ENCODE results near the gene CLIP3. TPM values are rescaled to one million over a fixed set of nuclear protein-coding genes. Genes with fewer than 3 reads are reported as not detected.

CLIP3 gene
- total and polyA plus RNA-seq, 2 donors (not counting 1 experiment from before 2014, with no cell fraction given), result 0.42 to 1.3 TPM

DNA sequence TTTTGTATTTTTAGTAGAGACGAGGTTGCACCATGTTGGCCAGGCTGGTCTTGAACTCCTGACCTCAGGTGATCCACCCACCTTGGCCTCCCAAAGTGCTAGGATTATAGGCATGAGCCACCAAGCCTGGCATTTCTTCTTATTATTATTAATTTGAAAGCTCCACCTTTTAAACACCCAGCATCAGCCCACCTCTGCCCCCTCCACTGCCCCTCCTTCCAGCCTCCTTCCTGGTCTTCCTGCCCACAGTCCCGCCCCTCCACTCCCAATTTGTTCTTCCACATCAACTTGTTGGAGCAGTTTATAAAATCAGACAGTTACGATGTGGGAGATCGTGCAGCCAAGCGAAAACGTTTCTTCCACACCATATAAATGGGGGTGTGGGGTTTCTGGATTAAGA, 7.8 kb upstream of the CLIP3 start:
- Histone ChIP-seq H3K4me2 (replicated peaks; ENCODE audit: low read depth, low read length, poor library complexity, severe bottlenecking) (no peak overlapping the region), H3K36me3 (replicated peaks in 1 of 2; ENCODE audit: control extremely low read depth in 1 of 2, control insufficient read depth in 1 of 2, extremely low read depth in 1 of 2, insufficient read depth in 2 of 2, low read length in 1 of 2) (no peaks in the 10 kb centered on the region), H2AFZ (ENCODE audit: insufficient read depth, low read depth, low read length, poor library complexity, severe bottlenecking) (no peak overlapping the region), H3K27ac (ENCODE audit: low read length in 2 of 2) (no peak overlapping the region), H3K4me1 (ENCODE audit: control insufficient read depth in 2 of 2, insufficient read depth in 2 of 2, low read length in 2 of 2) (no peaks in the 10 kb centered on the region), H3K9ac (ENCODE audit: low read length) (no peak overlapping the region), H3K79me2 (ENCODE audit: control insufficient read depth, insufficient read depth, low read length) (no peaks in the 10 kb centered on the region), H3K9me3 (ENCODE audit: control extremely low read depth in 1 of 3, control insufficient read depth in 2 of 3, insufficient read depth in 1 of 3, low read length in 2 of 3) (no peaks in the 10 kb centered on the region), H3K27me3 (replicated peaks in 1 of 4; ENCODE audit: control extremely low read depth in 1 of 4, control insufficient read depth in 3 of 4, insufficient read depth in 4 of 4, low read length in 3 of 4) (no peaks in the 10 kb centered on the region), H3K4me3 (ENCODE audit: control extremely low read depth in 1 of 5, extremely low read depth in 1 of 5, insufficient read depth in 1 of 5, low read depth in 2 of 5, low read length in 4 of 5) (no peak overlapping the region), H4K20me1 (ENCODE audit: control insufficient read depth, insufficient read depth, low read length, poor library complexity, severe bottlenecking) (no peaks in the 10 kb centered on the region)
- Mint-ChIP-seq H3K27ac (no peak overlapping the region), H3K9me3 (ENCODE audit: insufficient read depth) (no peaks in the 10 kb centered on the region), H3K4me3 (no peak overlapping the region), H3K27me3 (no peaks in the 10 kb centered on the region), H3K4me1 (no peaks in the 10 kb centered on the region)
- ATAC-seq (ENCODE audit: low read depth), result no peak
- intact Hi-C loops (cut with micrococcal nuclease), result no loop called here
- ChIA-PET POLR2A (no interaction called here), CTCF (no interaction called here)
- TF ChIP-seq, protein P1, sequence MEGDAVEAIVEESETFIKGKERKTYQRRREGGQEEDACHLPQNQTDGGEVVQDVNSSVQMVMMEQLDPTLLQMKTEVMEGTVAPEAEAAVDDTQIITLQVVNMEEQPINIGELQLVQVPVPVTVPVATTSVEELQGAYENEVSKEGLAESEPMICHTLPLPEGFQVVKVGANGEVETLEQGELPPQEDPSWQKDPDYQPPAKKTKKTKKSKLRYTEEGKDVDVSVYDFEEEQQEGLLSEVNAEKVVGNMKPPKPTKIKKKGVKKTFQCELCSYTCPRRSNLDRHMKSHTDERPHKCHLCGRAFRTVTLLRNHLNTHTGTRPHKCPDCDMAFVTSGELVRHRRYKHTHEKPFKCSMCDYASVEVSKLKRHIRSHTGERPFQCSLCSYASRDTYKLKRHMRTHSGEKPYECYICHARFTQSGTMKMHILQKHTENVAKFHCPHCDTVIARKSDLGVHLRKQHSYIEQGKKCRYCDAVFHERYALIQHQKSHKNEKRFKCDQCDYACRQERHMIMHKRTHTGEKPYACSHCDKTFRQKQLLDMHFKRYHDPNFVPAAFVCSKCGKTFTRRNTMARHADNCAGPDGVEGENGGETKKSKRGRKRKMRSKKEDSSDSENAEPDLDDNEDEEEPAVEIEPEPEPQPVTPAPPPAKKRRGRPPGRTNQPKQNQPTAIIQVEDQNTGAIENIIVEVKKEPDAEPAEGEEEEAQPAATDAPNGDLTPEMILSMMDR (IDR thresholded peaks at IDR 0.05), result no peak
- TF ChIP-seq EZH2 (IDR thresholded peaks at IDR 0.05; ENCODE audit: borderline replicate concordance, insufficient read depth, low read depth, low read length, poor library complexity, severe bottlenecking), result no peak
- no CpG with 5 or more reads among the region's 6 CpGs for WGBS (ENCODE audit: insufficient coverage)
- DNase-seq, result no peak

DNA sequence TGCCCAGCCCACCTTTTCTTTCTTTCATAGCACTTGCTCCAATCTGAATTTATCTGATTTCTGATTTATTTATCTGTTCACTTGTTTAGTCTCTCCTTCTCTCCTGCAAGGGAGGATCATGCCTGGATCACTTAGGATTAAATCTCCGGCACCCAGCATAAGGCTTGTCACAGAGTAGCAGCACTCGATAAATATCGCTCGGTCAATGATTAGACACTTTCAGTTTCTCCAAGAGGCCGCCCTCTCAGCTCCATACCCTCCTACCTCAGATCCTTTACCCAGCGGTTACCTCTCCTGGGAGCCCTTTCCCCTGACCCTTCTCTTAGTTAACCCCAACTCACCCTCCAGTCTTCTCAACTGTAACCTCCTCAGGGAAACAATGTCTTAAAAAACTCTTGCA, 1.4 kb downstream of the CLIP3 start:
- ChIA-PET CTCF (no interaction called here), POLR2A (interaction anchor here (0.6 kb wide), 1 partner anchor 136 kb away, joined by 4 read pairs; no protein-coding TSS in a partner anchor)
- no peak for TF ChIP-seq EZH2 (IDR thresholded peaks at IDR 0.05; ENCODE audit: borderline replicate concordance, insufficient read depth, low read depth, low read length, poor library complexity, severe bottlenecking)
- TF ChIP-seq, protein P1 (IDR thresholded peaks at IDR 0.05), result no peak
- intact Hi-C loops (cut with micrococcal nuclease), result no loop called here
- no peak overlapping the region for H3K4me3 Mint-ChIP-seq
- Histone ChIP-seq H3K4me2 (replicated peaks; ENCODE audit: low read depth, low read length, poor library complexity, severe bottlenecking) (no peak overlapping the region), H3K36me3 (replicated peaks in 1 of 2; ENCODE audit: control extremely low read depth in 1 of 2, control insufficient read depth in 1 of 2, extremely low read depth in 1 of 2, insufficient read depth in 2 of 2, low read length in 1 of 2) (no peaks in the 10 kb centered on the region), H4K20me1 (ENCODE audit: control insufficient read depth, insufficient read depth, low read length, poor library complexity, severe bottlenecking) (no peaks in the 10 kb centered on the region), H3K79me2 (ENCODE audit: control insufficient read depth, insufficient read depth, low read length) (no peaks in the 10 kb centered on the region), H3K9me3 (ENCODE audit: control extremely low read depth in 1 of 3, control insufficient read depth in 2 of 3, insufficient read depth in 1 of 3, low read length in 2 of 3) (peaks cover 0 to 4% (median 0%) of the 10 kb centered on the region in 3 donors), H3K4me3 (ENCODE audit: control extremely low read depth in 1 of 5, extremely low read depth in 1 of 5, insufficient read depth in 1 of 5, low read depth in 2 of 5, low read length in 4 of 5) (no peak overlapping the region), H3K9ac (ENCODE audit: low read length) (no peak overlapping the region), H3K27ac (ENCODE audit: low read length in 2 of 2) (no peak overlapping the region), H2AFZ (ENCODE audit: insufficient read depth, low read depth, low read length, poor library complexity, severe bottlenecking) (no peak overlapping the region), H3K27me3 (replicated peaks in 1 of 4; ENCODE audit: control extremely low read depth in 1 of 4, control insufficient read depth in 3 of 4, insufficient read depth in 4 of 4, low read length in 3 of 4) (peaks cover 0 to 10% (median 0%) of the 10 kb centered on the region in 4 experiments), H3K4me1 (ENCODE audit: control insufficient read depth in 2 of 2, insufficient read depth in 2 of 2, low read length in 2 of 2) (peaks cover 9 to 10% of the 10 kb centered on the region in 2 donors)
- H3K27ac Mint-ChIP-seq, result no peak overlapping the region
- no peaks in the 10 kb centered on the region for H3K27me3 Mint-ChIP-seq
- H3K4me1 Mint-ChIP-seq, result peaks cover 12% of the 10 kb centered on the region
- no peaks in the 10 kb centered on the region for H3K9me3 Mint-ChIP-seq (ENCODE audit: insufficient read depth)
- no peak for ATAC-seq (ENCODE audit: low read depth)
- WGBS (ENCODE audit: insufficient coverage), result 97% methylated on average over 6 of the region's 6 CpGs
- DNase-seq, result no peak

Measured in B cell (primary cell).